Ishikawa (cell line): Measurements from ENCODE around the gene CFAP57.

Source experiments
- CEBPB ChIP-seq: IDR thresholded peaks from 2 replicates; pipeline ENCODE4 v1.6.1; 2012
- CREB1 ChIP-seq: IDR thresholded peaks from 2 replicates; pipeline ENCODE4 v1.6.1; 2012; ENCODE audit warnings: low read depth
- EGR1 ChIP-seq: IDR thresholded peaks from 2 replicates; pipeline ENCODE4 v1.6.1; 2012
- EP300 ChIP-seq: IDR thresholded peaks from 2 replicates; pipeline ENCODE4 v1.6.1; 2012; ENCODE audit warnings: borderline replicate concordance
- FOXM1 ChIP-seq: IDR thresholded peaks from 2 replicates; pipeline ENCODE4 v1.6.1; 2012; ENCODE audit warnings: low read depth, borderline replicate concordance
- NFIC ChIP-seq: IDR thresholded peaks from 2 replicates; pipeline ENCODE4 v1.6.1; 2012
- RAD21 ChIP-seq: IDR thresholded peaks from 2 replicates; pipeline ENCODE4 v1.6.1; 2012; ENCODE audit warnings: low read depth
- TAF1 ChIP-seq: IDR thresholded peaks from 2 replicates; pipeline ENCODE4 v1.6.1; 2012; ENCODE audit warnings: low read depth, mild to moderate bottlenecking
- TCF12 ChIP-seq: IDR thresholded peaks from 2 replicates; pipeline ENCODE4 v1.6.1; 2012; ENCODE audit warnings: low read depth
- TEAD4 ChIP-seq: IDR thresholded peaks from 2 replicates; pipeline ENCODE4 v1.6.1; 2012
- YY1 ChIP-seq: IDR thresholded peaks from 2 replicates; pipeline ENCODE4 v1.6.1; 2012; ENCODE audit warnings: low read depth
- ZBTB7A ChIP-seq: IDR thresholded peaks from 2 replicates; pipeline ENCODE4 v1.6.1; 2012; ENCODE audit warnings: low read depth
- TF ChIP-seq, protein P1 (sequence below): IDR thresholded peaks from 2 replicates; pipeline ENCODE4 v1.6.1; 2012
- TF ChIP-seq, protein P2 (sequence below): IDR thresholded peaks from 2 replicates; pipeline ENCODE4 v1.6.1; 2012; ENCODE audit warnings: low read depth, mild to moderate bottlenecking
- TF ChIP-seq, protein P3 (sequence below): IDR thresholded peaks from 2 replicates; pipeline ENCODE4 v1.6.1; 2012

The CFAP57 gene

DNA sequence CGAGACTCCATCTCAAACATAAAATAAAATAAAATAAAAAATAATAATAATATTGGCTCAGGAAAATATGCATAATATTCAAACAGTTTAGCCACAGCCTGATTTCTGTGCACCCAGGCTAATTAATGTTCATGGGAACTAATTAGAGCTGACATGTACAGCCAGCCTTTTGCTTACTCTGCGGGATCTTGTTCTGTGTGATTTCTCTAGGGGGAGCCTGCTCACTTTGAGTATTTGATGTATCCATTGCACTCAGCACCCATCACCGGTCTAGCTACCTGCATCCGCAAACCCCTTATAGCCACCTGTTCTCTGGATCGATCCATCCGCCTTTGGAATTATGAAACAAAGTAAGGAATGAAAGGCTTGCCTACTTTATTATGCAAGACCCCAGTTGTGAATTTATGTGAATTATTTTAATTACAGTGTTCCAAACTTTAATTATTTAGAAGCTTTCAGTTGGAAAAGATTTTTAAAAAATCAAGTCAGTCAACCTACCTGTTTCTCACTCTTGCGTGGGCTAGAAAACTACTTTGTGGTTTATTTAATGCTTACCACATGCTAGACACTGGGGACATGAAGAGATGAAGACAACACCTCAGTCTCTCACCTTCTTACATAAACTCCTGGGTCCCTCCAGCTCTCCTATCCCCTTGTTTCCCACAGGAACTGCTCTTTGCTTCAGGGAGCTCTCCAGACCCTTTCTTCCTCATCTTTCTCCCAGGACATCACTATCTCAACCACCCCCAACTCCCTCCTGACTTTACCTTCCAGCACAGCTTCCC is 25.4 kb downstream of the CFAP57 start:
- TF ChIP-seq YY1 (no peak), RAD21 (0 out of 2 replicates have a peak, but pooled peaks have one; percentile 4)

DNA sequence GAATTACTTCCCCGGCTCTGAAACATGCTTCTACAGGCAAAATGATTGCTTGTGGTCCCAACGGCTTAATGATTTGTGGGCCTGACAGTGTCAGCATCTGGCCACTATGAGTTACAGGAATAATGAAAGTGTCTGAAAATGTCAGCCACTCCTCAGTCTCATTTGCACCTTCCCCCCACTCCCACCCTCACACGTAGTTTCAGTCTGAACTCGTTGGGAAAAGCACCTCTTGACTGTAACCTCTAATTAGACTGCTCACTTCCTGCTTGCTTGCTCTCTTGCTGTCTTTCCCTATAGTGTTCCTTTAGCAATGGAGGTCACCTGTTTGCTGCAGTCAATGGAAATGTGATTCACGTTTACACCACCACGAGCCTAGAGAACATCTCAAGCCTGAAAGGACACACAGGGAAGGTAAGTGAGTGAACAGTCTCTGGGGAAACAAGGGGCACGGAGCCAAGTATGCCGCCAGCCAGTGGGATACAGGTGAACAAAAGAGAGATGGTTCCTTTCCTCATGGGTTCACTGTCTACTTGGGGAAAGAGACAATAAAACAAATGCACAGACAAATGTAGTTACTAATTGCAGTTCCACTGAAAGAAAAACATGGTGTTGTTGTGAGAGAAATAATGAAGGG is 27.1 kb downstream of the CFAP57 start:
- TF ChIP-seq ZBTB7A (no peak), CREB1 (no peak), TAF1 (no peak), CEBPB (no peak)

DNA sequence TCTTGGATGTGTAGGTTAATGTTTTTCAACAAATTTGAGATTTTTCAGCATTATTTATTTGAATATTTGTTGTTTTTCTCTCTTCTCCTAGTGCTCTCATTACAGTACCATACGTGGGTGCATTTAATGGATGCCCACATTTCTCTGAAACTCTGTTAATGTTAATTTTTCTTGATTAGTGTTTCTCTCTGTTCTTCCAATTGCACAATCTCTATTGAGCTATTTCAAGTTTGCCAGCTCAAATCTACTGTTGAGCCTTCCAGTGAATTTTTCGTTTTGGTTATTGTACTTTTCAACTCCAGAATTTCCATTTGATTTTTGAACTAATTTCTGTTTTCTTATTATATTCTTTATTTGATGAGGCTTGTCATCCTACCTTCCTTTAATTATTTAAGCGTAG is 31.7 kb downstream of the CFAP57 start:
- TF ChIP-seq CEBPB (no peak), YY1 (no peak), EGR1 (no peak), EP300 (no peak), TAF1 (no peak), NFIC (no peak), ZBTB7A (no peak), TEAD4 (no peak), CREB1 (no peak), RAD21 (no peak), TCF12 (no peak), FOXM1 (no peak)
- TF ChIP-seq, protein P1, sequence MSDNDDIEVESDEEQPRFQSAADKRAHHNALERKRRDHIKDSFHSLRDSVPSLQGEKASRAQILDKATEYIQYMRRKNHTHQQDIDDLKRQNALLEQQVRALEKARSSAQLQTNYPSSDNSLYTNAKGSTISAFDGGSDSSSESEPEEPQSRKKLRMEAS: no peak
- TF ChIP-seq, protein P2, sequence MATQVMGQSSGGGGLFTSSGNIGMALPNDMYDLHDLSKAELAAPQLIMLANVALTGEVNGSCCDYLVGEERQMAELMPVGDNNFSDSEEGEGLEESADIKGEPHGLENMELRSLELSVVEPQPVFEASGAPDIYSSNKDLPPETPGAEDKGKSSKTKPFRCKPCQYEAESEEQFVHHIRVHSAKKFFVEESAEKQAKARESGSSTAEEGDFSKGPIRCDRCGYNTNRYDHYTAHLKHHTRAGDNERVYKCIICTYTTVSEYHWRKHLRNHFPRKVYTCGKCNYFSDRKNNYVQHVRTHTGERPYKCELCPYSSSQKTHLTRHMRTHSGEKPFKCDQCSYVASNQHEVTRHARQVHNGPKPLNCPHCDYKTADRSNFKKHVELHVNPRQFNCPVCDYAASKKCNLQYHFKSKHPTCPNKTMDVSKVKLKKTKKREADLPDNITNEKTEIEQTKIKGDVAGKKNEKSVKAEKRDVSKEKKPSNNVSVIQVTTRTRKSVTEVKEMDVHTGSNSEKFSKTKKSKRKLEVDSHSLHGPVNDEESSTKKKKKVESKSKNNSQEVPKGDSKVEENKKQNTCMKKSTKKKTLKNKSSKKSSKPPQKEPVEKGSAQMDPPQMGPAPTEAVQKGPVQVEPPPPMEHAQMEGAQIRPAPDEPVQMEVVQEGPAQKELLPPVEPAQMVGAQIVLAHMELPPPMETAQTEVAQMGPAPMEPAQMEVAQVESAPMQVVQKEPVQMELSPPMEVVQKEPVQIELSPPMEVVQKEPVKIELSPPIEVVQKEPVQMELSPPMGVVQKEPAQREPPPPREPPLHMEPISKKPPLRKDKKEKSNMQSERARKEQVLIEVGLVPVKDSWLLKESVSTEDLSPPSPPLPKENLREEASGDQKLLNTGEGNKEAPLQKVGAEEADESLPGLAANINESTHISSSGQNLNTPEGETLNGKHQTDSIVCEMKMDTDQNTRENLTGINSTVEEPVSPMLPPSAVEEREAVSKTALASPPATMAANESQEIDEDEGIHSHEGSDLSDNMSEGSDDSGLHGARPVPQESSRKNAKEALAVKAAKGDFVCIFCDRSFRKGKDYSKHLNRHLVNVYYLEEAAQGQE: no peak
- TF ChIP-seq, protein P3, sequence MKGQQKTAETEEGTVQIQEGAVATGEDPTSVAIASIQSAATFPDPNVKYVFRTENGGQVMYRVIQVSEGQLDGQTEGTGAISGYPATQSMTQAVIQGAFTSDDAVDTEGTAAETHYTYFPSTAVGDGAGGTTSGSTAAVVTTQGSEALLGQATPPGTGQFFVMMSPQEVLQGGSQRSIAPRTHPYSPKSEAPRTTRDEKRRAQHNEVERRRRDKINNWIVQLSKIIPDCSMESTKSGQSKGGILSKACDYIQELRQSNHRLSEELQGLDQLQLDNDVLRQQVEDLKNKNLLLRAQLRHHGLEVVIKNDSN: no peak

DNA sequence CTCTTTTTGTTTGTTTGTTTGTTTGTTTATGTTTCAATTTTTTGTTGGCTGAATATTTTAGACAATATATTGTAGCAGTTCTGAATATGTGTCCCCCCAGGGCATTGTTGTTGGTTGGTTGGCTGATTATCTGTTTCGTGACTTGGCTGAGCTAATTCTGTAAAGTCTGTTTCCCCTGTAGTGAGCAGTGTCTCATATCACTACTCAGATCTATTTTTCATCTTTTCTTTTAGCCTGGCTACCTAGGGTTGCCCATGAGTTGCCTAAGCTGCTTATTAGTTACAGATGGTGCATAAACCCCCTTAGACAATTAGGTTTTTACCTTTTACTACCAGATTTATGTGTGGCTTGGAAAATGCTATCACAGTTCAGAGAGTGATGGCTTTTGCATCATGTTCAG is 32.3 kb downstream of the CFAP57 start:
- TF ChIP-seq YY1: no peak
- no peak for TF ChIP-seq TEAD4
- no peak for TF ChIP-seq TCF12
- no peak for TF ChIP-seq EGR1
- no peak for TF ChIP-seq TAF1
- no peak for TF ChIP-seq FOXM1
- TF ChIP-seq EP300: no peak

DNA sequence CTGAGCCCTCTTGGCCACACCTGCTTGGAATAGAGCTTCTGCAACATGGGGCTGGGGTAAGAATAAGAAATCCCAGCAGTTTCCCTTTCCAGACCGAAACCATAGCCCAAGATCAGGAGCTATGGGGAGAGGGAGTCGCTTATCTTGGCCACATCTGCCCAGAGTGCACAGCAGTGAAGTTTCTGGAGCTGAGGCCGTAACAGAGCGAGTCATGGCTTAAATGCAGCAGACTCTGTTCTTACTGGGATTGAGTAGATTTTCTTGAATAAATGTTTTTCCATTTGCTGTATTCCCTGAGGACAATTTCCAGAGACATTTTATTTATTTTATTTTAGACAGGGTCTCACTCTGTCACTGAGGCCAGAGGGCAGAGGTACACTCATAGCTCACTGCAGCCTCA is 33.5 kb downstream of the CFAP57 start:
- TF ChIP-seq EP300: no peak
- TF ChIP-seq TAF1: no peak
- TF ChIP-seq YY1: no peak
- TF ChIP-seq NFIC: no peak
- no peak for TF ChIP-seq CEBPB
- TF ChIP-seq ZBTB7A: no peak
- no peak for TF ChIP-seq EGR1
- TF ChIP-seq, protein P1: no peak

DNA sequence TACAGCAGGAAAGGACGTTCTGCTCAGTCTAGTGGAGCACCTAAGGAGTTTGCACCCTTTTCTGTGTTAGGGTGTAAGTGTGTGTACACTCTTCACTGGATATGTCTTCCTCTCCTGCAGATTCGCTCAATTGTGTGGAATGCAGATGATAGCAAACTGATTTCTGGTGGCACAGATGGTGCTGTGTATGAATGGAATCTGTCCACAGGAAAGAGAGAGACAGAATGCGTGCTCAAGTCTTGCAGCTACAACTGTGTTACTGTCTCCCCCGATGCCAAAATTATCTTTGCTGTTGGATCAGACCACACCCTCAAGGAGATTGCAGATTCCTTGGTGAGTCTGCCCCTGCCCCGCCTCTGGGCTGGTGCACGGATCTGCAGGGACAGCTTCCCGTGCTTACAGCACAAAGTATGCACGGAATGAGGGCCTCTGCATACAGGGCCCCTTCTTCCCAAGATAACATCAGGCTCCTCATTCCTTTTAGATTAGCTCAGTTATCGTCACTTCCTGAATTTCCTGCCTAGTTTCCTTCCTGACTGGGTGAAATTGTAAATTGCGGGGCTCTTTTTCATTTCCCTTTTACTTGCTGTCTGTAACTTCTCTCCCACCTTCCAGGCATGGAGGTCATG is 34.6 kb downstream of the CFAP57 start:
- TF ChIP-seq TEAD4 (peak; percentile 97), CEBPB (no peak), EP300 (peak; percentile 81), EGR1 (no peak), ZBTB7A (no peak), CREB1 (no peak), TCF12 (peak; percentile 79; the same call in 1 of the 2 replicates), RAD21 (no peak), NFIC (no peak; the same call in 1 of the 2 replicates), FOXM1 (peak; percentile 60; the same call in 1 of the 2 replicates), TAF1 (no peak), YY1 (no peak)
- TF ChIP-seq, protein P2: no peak
- TF ChIP-seq, protein P3: no peak
- TF ChIP-seq, protein P1: no peak; the same call in 1 of the 2 replicates
